RWPE2 (cell line): ENCODE measurements around the gene RAB7B.

Source experiments
- ATAC-seq: fragments of 200-7000 bp; cut with Tn5 transposase; 3 replicates; pipeline ENCODE4 v1.9.1; 2021; ENCODE audit warnings: low read depth
- DNase-seq: peaks from one replicate; pipeline ENCODE4 v3.0.0-alpha.2; 2020; ENCODE audit warnings: low spot score
- H3K27ac ChIP-seq: fragments of 450-650 bp; 2 replicates; pipeline ENCODE4 v1.5.1; 2017; ENCODE audit warnings: mild to moderate bottlenecking; ENCODE audit not compliant: poor library complexity, severe bottlenecking
- H3K27me3 ChIP-seq: fragments of 250-450 bp; sonication (Bioruptor Pico); 2 replicates; pipeline ENCODE4 v1.5.1; 2021; ENCODE audit warnings: mild to moderate bottlenecking, moderate library complexity; ENCODE audit not compliant: insufficient read depth, poor library complexity, severe bottlenecking
- H3K36me3 ChIP-seq: fragments of 250-450 bp; sonication (Bioruptor Pico); 2 replicates; pipeline ENCODE4 v1.5.1; 2020; ENCODE audit warnings: low read depth, mild to moderate bottlenecking, moderate library complexity
- H3K4me1 ChIP-seq: fragments of 250-450 bp; sonication (Bioruptor Pico); 2 replicates; pipeline ENCODE4 v1.5.1; 2021; ENCODE audit warnings: mild to moderate bottlenecking, moderate library complexity; ENCODE audit not compliant: insufficient read depth, poor library complexity, severe bottlenecking
- H3K4me3 ChIP-seq: fragments of 250-450 bp; sonication (Bioruptor Pico); 2 replicates; pipeline ENCODE4 v1.5.1; 2021; ENCODE audit warnings: mild to moderate bottlenecking, moderate library complexity; ENCODE audit not compliant: severe bottlenecking
- H3K9me3 ChIP-seq: fragments of 250-450 bp; sonication (Bioruptor Pico); 2 replicates; pipeline ENCODE4 v1.5.1; 2021; ENCODE audit warnings: mild to moderate bottlenecking, moderate library complexity; ENCODE audit not compliant: severe bottlenecking
- TF ChIP-seq, protein P1 (sequence below): fragments of 450-650 bp; IDR thresholded peaks from one replicate; pipeline ENCODE4 v1.5.1; 2017; ENCODE audit warnings: mild to moderate bottlenecking, moderate library complexity; ENCODE audit not compliant: poor library complexity, severe bottlenecking

The RAB7B gene

DNA sequence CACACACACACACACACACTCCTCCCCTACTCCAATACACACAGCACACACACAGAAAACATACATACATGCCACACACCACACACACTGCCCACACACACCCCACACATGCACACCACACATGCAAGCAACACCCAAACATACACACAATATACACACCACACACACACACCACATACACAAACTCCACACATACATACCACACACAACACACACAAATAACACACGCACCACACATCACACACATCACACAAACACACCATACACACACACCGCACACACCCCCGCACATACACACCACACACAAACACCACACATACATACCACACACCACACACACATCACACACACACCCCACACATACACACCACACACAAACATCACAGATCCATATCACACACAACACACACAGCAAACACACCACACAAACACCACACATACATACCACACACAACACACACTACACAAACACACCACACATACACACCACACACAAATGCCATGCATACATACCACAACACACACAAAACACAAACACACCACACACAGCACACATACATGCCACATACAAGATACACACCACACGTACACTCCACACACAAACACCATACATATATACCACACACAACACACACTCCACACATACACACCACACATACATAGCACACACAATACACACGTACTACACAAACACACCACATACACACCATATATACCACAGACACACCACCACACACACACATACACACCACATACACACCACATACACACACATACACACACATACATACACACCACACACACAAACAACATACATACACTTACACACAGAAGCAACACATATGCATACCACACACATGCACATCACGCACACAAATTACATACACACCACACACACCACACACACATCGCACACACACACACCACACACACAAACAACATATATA, 932 bp upstream of the RAB7B start:
- Histone ChIP-seq H3K9me3 (no peaks in the 10 kb centered on the region), H3K27me3 (no peaks in the 10 kb centered on the region), H3K27ac (peak overlapping the region; percentile 91), H3K4me3 (no peak overlapping the region), H3K36me3 (peaks cover 5% of the 10 kb centered on the region), H3K4me1 (peaks cover 45% of the 10 kb centered on the region)
- TF ChIP-seq, protein P1, sequence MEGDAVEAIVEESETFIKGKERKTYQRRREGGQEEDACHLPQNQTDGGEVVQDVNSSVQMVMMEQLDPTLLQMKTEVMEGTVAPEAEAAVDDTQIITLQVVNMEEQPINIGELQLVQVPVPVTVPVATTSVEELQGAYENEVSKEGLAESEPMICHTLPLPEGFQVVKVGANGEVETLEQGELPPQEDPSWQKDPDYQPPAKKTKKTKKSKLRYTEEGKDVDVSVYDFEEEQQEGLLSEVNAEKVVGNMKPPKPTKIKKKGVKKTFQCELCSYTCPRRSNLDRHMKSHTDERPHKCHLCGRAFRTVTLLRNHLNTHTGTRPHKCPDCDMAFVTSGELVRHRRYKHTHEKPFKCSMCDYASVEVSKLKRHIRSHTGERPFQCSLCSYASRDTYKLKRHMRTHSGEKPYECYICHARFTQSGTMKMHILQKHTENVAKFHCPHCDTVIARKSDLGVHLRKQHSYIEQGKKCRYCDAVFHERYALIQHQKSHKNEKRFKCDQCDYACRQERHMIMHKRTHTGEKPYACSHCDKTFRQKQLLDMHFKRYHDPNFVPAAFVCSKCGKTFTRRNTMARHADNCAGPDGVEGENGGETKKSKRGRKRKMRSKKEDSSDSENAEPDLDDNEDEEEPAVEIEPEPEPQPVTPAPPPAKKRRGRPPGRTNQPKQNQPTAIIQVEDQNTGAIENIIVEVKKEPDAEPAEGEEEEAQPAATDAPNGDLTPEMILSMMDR, result no peak
- DNase-seq (no peak), ATAC-seq (no peak)

- ATAC-seq (peak; percentile 73), DNase-seq (no peak)
- Histone ChIP-seq H3K4me1 (peaks cover 45% of the 10 kb centered on the region), H3K4me3 (peak overlapping the region; percentile 21), H3K36me3 (peaks cover 5% of the 10 kb centered on the region), H3K27ac (peak overlapping the region; percentile 91), H3K27me3 (no peaks in the 10 kb centered on the region), H3K9me3 (no peaks in the 10 kb centered on the region)
- TF ChIP-seq, protein P1, result no peak
Measured at GRCh38 chr1:206002160-206002559, 1.0 kb downstream of the RAB7B start.

GRCh38 chr1:206001476-206001888, 1.7 kb downstream of the RAB7B start:
- H3K27ac ChIP-seq, result peak overlapping the region; percentile 91

GRCh38 chr1:206000641-206001339, 2.4 kb downstream of the RAB7B start:
- Histone ChIP-seq H3K4me3 (no peak overlapping the region), H3K27ac (peak overlapping the region; percentile 91), H3K36me3 (peaks cover 5% of the 10 kb centered on the region), H3K9me3 (no peaks in the 10 kb centered on the region), H3K4me1 (peaks cover 45% of the 10 kb centered on the region), H3K27me3 (no peaks in the 10 kb centered on the region)
- no peak for ATAC-seq
- DNase-seq, result no peak
- TF ChIP-seq, protein P1, result no peak

More at GRCh38 chr1:206001476-206001888, 1.7 kb downstream of the RAB7B start:
- TF ChIP-seq, protein P1, result peak; percentile 14
- H3K36me3 ChIP-seq, result peaks cover 5% of the 10 kb centered on the region
- H3K4me1 ChIP-seq, result peaks cover 45% of the 10 kb centered on the region
- no peaks in the 10 kb centered on the region for H3K27me3 ChIP-seq
- peak; percentile 82 for ATAC-seq
- no peaks in the 10 kb centered on the region for H3K9me3 ChIP-seq
- DNase-seq, result no peak
- H3K4me3 ChIP-seq, result peak overlapping the region; percentile 21
